BE2C (cell line): ENCODE measurements around the gene CHTOP.

Experiments
- DNase-seq: peaks from one replicate; pipeline ENCODE4 v3.0.0-alpha.2; 2020
- H3K27me3 ChIP-seq: fragments of 250-450 bp; sonication (Bioruptor Pico); 2 replicates; pipeline ENCODE4 v1.5.1; 2020; ENCODE audit warnings: mild to moderate bottlenecking
- H3K36me3 ChIP-seq: fragments of 250-450 bp; sonication (Bioruptor Pico); 2 replicates; pipeline ENCODE4 v1.5.1; 2020; ENCODE audit warnings: mild to moderate bottlenecking
- H3K4me1 ChIP-seq: fragments of 250-450 bp; sonication (Bioruptor Pico); 2 replicates; pipeline ENCODE4 v1.5.1; 2020
- H3K4me3 ChIP-seq: 2 replicates; pipeline ENCODE4 v1.5.1; 2011; ENCODE audit warnings: low read depth, low read length
- H3K9me3 ChIP-seq: fragments of 250-450 bp; sonication (Bioruptor Pico); 2 replicates; pipeline ENCODE4 v1.5.1; 2020
- TF ChIP-seq, protein P1 (sequence below): IDR thresholded peaks from 2 replicates; pipeline ENCODE4 v1.5.1; 2012; ENCODE audit warnings: mild to moderate bottlenecking, low read depth, low read length

The CHTOP gene

DNA sequence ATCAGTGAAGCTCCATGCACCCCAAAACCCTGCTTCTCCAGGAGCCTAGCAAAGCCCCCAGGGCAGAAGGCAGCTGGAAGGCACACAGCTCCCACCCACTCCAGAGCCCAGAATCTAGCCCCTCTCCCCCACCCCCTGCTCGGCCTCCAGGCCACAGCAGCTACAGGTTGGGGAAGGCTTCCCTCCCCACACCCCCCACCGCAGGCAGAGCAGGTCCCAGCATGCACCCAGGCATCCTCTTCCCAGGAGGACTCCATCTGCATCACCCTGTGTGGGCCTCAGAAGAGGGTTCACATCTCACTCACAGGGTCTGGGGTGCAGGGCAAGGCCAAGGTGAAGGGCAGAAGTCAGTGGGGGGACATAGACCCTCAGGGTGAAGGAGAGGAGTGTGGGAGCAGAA, 18.5 kb upstream of the CHTOP start:
- no peak for DNase-seq
- no peak overlapping the region for H3K4me3 ChIP-seq
- TF ChIP-seq, protein P1, sequence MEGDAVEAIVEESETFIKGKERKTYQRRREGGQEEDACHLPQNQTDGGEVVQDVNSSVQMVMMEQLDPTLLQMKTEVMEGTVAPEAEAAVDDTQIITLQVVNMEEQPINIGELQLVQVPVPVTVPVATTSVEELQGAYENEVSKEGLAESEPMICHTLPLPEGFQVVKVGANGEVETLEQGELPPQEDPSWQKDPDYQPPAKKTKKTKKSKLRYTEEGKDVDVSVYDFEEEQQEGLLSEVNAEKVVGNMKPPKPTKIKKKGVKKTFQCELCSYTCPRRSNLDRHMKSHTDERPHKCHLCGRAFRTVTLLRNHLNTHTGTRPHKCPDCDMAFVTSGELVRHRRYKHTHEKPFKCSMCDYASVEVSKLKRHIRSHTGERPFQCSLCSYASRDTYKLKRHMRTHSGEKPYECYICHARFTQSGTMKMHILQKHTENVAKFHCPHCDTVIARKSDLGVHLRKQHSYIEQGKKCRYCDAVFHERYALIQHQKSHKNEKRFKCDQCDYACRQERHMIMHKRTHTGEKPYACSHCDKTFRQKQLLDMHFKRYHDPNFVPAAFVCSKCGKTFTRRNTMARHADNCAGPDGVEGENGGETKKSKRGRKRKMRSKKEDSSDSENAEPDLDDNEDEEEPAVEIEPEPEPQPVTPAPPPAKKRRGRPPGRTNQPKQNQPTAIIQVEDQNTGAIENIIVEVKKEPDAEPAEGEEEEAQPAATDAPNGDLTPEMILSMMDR = no peak

DNA sequence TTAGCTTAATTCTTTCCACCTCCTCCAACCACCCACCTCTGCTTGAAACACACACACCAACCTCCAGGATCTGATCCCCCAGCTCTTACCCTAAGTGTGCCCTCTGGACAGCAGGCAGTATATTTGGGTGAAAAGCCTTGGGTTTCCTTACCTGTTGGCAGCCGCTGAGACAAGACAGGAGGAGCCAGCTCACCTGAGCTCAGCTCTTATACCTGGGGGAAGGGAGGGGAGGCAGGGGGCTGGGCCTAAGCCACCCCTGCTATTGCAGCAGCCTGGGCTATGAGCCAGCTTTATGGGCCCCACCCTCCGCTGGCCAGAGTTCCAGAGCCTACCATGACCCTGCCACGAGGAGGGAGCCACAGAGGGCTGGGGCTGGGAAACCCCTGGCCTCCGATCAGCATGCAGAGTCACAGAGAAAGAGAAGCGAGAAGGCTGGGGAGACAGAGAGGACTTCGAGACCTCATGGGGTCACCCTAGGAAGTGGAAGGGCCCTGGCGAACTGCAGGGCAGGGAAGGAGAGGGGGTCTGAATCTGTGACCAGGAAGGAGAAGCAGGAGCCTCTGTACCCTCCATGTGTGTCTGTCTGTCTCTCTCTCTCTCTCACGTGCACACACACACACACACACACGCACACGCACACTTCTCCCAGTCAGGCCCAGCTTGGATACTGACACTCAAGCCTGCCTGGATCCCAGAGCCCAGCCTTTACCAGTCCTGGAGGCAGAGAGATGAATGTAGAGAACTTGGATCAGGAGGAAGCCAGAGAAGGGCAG, 17.5 kb upstream of the CHTOP start, which contains the start of gene S100A14:
S100A14 (minus strand) TSS at position 182 of the 773 bp plus-strand sequence. CDS start 467 bp downstream, outside the sequence.
- no peaks in the 10 kb centered on the region for H3K36me3 ChIP-seq
- no peak within 1 kb of the TSS for H3K4me3 ChIP-seq
- no peak for DNase-seq
- no peaks in the 10 kb centered on the region for H3K4me1 ChIP-seq
- no peaks in the 10 kb centered on the region for H3K27me3 ChIP-seq
- TF ChIP-seq, protein P1 = no peak
- no peaks in the 10 kb centered on the region for H3K9me3 ChIP-seq

More for the DNA sequence above, 18.5 kb upstream of the CHTOP start:
- Histone ChIP-seq H3K9me3 (no peaks in the 10 kb centered on the region), H3K4me1 (peaks cover 4% of the 10 kb centered on the region), H3K27me3 (no peaks in the 10 kb centered on the region), H3K36me3 (no peaks in the 10 kb centered on the region)

DNA sequence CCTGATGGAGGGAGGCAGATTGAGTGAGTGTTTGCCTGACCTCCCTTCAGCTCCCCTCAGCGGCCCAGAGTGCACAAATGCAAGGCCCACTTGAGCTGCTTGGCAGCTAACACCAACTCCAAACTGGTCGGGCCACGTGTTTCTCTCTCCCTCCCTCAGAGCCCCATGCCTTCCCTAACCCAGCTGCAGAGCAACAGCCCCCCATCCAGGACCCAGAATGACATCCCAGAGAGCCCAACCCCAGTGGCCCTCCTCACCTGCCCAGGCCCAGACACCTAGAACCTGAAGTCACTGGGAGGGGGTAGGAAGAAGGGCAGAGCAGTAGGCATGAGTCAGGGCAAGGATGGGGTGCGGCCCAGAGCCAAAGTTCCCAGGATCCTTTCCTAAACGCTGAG, 17.0 kb upstream of the CHTOP start:
- Histone ChIP-seq H3K4me3 (no peak overlapping the region), H3K4me1 (no peaks in the 10 kb centered on the region), H3K27me3 (no peaks in the 10 kb centered on the region), H3K36me3 (no peaks in the 10 kb centered on the region), H3K9me3 (no peaks in the 10 kb centered on the region)
- no peak for DNase-seq
- TF ChIP-seq, protein P1 = no peak

GRCh38 chr1:153617663-153618062, 16.2 kb upstream of the CHTOP start:
- TF ChIP-seq, protein P1 = peak; percentile 73
- no peaks in the 10 kb centered on the region for H3K36me3 ChIP-seq
- H3K4me1 ChIP-seq = no peaks in the 10 kb centered on the region
- H3K9me3 ChIP-seq = no peaks in the 10 kb centered on the region
- peak; percentile 84 for DNase-seq
- H3K27me3 ChIP-seq = no peaks in the 10 kb centered on the region
- no peak overlapping the region for H3K4me3 ChIP-seq

GRCh38 chr1:153619171-153619570, 14.7 kb upstream of the CHTOP start:
- no peak for DNase-seq
- H3K9me3 ChIP-seq = no peaks in the 10 kb centered on the region
- TF ChIP-seq, protein P1 = no peak
- no peaks in the 10 kb centered on the region for H3K4me1 ChIP-seq
- H3K36me3 ChIP-seq = no peaks in the 10 kb centered on the region
- no peak overlapping the region for H3K4me3 ChIP-seq
- no peaks in the 10 kb centered on the region for H3K27me3 ChIP-seq

GRCh38 chr1:153623101-153623500, 10.8 kb upstream of the CHTOP start:
- no peaks in the 10 kb centered on the region for H3K27me3 ChIP-seq
- peaks cover 9% of the 10 kb centered on the region for H3K4me1 ChIP-seq
- DNase-seq = no peak
- no peaks in the 10 kb centered on the region for H3K36me3 ChIP-seq
- H3K4me3 ChIP-seq = no peak overlapping the region
- TF ChIP-seq, protein P1 = no peak
- H3K9me3 ChIP-seq = no peaks in the 10 kb centered on the region
